DOHH2 (cell line): Measurements from ENCODE around the gene SET.
A peak's percentile ranks its signal among the peaks of the same experiment; 100 is the strongest.
"Not testable (repeated sequence)": the region's sequence is repeated elsewhere in the genome, so short reads cannot be mapped to it uniquely, and the experiment has no call there.

Experiments used
- H3F3A ChIP-seq: fragments of 200-600 bp; sonication (generic), shearing (Covaris generic); 2 replicates; pipeline ENCODE4 v1.6.0; 2016; ENCODE audit warnings: antibody characterized with exemption, mild to moderate bottlenecking; ENCODE audit not compliant: control insufficient read depth, insufficient read depth
- H3K27ac ChIP-seq: fragments of 200-600 bp; sonication (generic); 2 replicates; pipeline ENCODE4 v1.5.1; 2014; ENCODE audit warnings: low read depth, mild to moderate bottlenecking, low read length, moderate library complexity
- H3K27me3 ChIP-seq: fragments of 200-600 bp; sonication (generic); 2 replicates; pipeline ENCODE4 v1.6.1; 2014; ENCODE audit warnings: mild to moderate bottlenecking, low read length, mixed read lengths; ENCODE audit not compliant: control insufficient read depth
- H3K36me3 ChIP-seq: fragments of 200-600 bp; sonication (generic); 2 replicates; pipeline ENCODE4 v1.6.1; 2014; ENCODE audit warnings: mild to moderate bottlenecking, low read length, moderate library complexity, mixed read lengths; ENCODE audit not compliant: control insufficient read depth
- H3K4me1 ChIP-seq: fragments of 200-600 bp; sonication (generic); 2 replicates; pipeline ENCODE4 v1.6.1; 2014; ENCODE audit warnings: mild to moderate bottlenecking, low read length, mixed read lengths; ENCODE audit not compliant: control insufficient read depth
- H3K4me2 ChIP-seq: fragments of 200-600 bp; sonication (generic); 2 replicates; pipeline ENCODE4 v1.6.0; 2014; ENCODE audit warnings: mild to moderate bottlenecking, low read length, moderate library complexity
- H3K4me3 ChIP-seq: fragments of 200-600 bp; sonication (generic); 2 replicates; pipeline ENCODE4 v1.5.1; 2014; ENCODE audit warnings: mild to moderate bottlenecking, low read length, mixed read lengths
- H3K79me2 ChIP-seq: fragments of 200-600 bp; sonication (generic); 2 replicates; pipeline ENCODE4 v1.6.1; 2014; ENCODE audit warnings: mild to moderate bottlenecking, low read length, mixed read lengths; ENCODE audit not compliant: control insufficient read depth
- H3K9me2 ChIP-seq: fragments of 200-600 bp; sonication (generic); replicated peaks from 2 replicates; pipeline ENCODE4 v1.6.1; 2014; ENCODE audit warnings: mild to moderate bottlenecking, low read length, mixed read lengths; ENCODE audit not compliant: control insufficient read depth
- H3K9me3 ChIP-seq: fragments of 200-600 bp; sonication (generic); 2 replicates; pipeline ENCODE4 v1.6.1; 2014; ENCODE audit warnings: antibody characterized with exemption, low read length, mixed read lengths; ENCODE audit not compliant: control insufficient read depth, insufficient read depth
- H4K20me1 ChIP-seq: fragments of 200-600 bp; sonication (generic); 2 replicates; pipeline ENCODE4 v1.6.0; 2014; ENCODE audit warnings: low read depth, mild to moderate bottlenecking, antibody characterized with exemption, low read length, moderate library complexity; ENCODE audit not compliant: control insufficient read depth, insufficient read depth
- CTCF ChIP-seq: fragments of 200-600 bp; sonication (generic); IDR thresholded peaks from one replicate; pipeline ENCODE4 v1.5.1; 2014; ENCODE audit warnings: antibody characterized with exemption, mild to moderate bottlenecking, low read depth, low read length; ENCODE audit not compliant: poor library complexity, severe bottlenecking
- EZH2phosphoT487 ChIP-seq: fragments of 200-600 bp; sonication (generic); IDR thresholded peaks from 2 replicates; pipeline ENCODE4 v1.6.1; 2017; ENCODE audit warnings: borderline replicate concordance, mild to moderate bottlenecking, antibody characterized with exemption, low read length, moderate library complexity, mixed read lengths

The SET gene

GRCh38 chr9:128690684-128691034 is 1.6 kb downstream of the SET start:
- no peak for TF ChIP-seq CTCF
- no peak for TF ChIP-seq EZH2phosphoT487
- peaks cover 69% of the 10 kb centered on the region for H3K79me2 ChIP-seq
- peaks cover 40% of the 10 kb centered on the region for H3K4me1 ChIP-seq
- H3K4me2 ChIP-seq = peak overlapping the region; percentile 97
- no peaks in the 10 kb centered on the region for H3K27me3 ChIP-seq
- H3K27ac ChIP-seq = peak overlapping the region; percentile 69
- H3K36me3 ChIP-seq = peaks cover 74% of the 10 kb centered on the region
- peak overlapping the region; percentile 99 for H3K4me3 ChIP-seq
- peaks cover 32% of the 10 kb centered on the region for H4K20me1 ChIP-seq
- H3F3A ChIP-seq = peaks cover 54% of the 10 kb centered on the region
- H3K9me3 ChIP-seq = no peaks in the 10 kb centered on the region
- H3K9me2 ChIP-seq = no peaks in the 10 kb centered on the region

GRCh38 chr9:128693738-128694137 is 4.7 kb downstream of the SET start:
- H3F3A ChIP-seq = peaks cover 70% of the 10 kb centered on the region
- peaks cover 26% of the 10 kb centered on the region for H4K20me1 ChIP-seq
- H3K27me3 ChIP-seq, H3K9me2 ChIP-seq, H3K27ac ChIP-seq, H3K9me3 ChIP-seq, H3K4me2 ChIP-seq, H3K4me3 ChIP-seq: not testable (repeated sequence)
- peaks cover 38% of the 10 kb centered on the region for H3K79me2 ChIP-seq
- peaks cover 13% of the 10 kb centered on the region for H3K4me1 ChIP-seq
- H3K36me3 ChIP-seq = peaks cover 66% of the 10 kb centered on the region

DNA sequence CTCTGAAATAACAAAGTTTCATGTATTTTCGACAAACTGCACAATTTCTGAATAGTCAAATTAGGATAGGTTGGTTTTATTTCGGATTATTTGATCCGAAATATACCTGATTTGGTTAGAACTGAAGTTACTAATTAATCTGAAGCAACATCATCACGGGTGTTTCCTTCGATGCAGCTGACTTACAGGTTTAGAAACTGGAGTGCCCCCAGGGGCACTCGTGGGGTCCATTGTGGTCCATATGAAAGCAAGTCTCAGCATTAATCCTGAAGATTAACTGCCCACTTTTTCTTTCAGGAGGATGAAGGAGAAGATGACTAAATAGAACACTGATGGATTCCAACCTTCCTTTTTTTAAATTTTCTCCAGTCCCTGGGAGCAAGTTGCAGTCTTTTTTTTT is 5.3 kb downstream of the SET start:
- no peak overlapping the region for H3K27ac ChIP-seq
- no peak overlapping the region for H3K4me2 ChIP-seq
- TF ChIP-seq CTCF = no peak
- no peak for TF ChIP-seq EZH2phosphoT487

DNA sequence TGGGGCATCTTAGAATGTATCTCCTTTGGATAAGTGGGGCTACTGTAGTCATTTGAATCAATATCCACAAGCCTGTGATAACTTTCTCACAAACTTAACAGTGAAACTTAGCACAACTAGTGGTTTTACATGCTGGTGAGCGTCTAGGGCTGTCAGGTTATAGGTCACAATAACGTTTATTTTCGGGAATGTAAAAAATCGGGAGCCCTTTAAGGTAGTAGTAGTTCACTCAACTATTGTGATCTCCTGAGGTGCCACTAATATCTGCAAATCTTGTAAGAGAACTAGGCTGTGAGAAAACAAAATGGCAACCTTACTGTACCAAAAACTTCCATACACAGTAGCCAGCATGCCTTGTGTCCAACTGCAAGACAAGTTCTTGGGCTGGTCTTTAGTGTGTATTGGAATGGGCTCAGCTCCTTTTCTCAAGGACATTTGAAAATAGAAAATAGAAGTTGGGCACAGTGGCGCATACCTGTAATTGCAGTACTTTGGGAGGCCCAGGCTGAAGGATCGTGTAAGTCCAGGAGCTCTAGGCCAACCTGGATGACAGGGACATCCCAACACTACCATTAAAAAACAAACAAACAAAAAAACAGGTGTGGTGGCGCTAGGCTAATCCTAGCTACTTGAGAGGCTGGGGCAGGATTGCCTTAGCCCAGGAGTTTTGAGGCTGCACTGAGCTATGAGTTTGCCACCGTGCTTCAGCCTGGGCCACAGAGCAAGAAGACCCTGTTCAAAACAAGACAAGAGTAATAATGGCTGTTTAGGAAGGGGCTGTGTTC is 8.1 kb downstream of the SET start:
- no peaks in the 10 kb centered on the region for H3K9me2 ChIP-seq
- peaks cover 44% of the 10 kb centered on the region for H3K36me3 ChIP-seq
- no peaks in the 10 kb centered on the region for H3K27me3 ChIP-seq
- no peak for TF ChIP-seq EZH2phosphoT487
- no peak for TF ChIP-seq CTCF
- no peaks in the 10 kb centered on the region for H3K9me3 ChIP-seq
- H3K4me2 ChIP-seq = no peak overlapping the region
- H3K27ac ChIP-seq = no peak overlapping the region
- peaks cover 7% of the 10 kb centered on the region; the same call in 1 of the 2 replicates for H4K20me1 ChIP-seq
- H3K4me3 ChIP-seq = no peak overlapping the region
- peaks cover 63% of the 10 kb centered on the region for H3F3A ChIP-seq
- peaks cover 11% of the 10 kb centered on the region for H3K79me2 ChIP-seq
- H3K4me1 ChIP-seq = peaks cover 6% of the 10 kb centered on the region; the same call in 1 of the 2 replicates

More for the DNA sequence above, 5.3 kb downstream of the SET start:
- Histone ChIP-seq H4K20me1 (peaks cover 26% of the 10 kb centered on the region), H3K79me2 (peaks cover 35% of the 10 kb centered on the region), H3K9me2 (no peaks in the 10 kb centered on the region), H3K4me3 (no peak overlapping the region), H3K4me1 (peaks cover 13% of the 10 kb centered on the region), H3K27me3 (no peaks in the 10 kb centered on the region), H3K9me3 (no peaks in the 10 kb centered on the region), H3F3A (peaks cover 74% of the 10 kb centered on the region), H3K36me3 (peaks cover 66% of the 10 kb centered on the region)

DNA sequence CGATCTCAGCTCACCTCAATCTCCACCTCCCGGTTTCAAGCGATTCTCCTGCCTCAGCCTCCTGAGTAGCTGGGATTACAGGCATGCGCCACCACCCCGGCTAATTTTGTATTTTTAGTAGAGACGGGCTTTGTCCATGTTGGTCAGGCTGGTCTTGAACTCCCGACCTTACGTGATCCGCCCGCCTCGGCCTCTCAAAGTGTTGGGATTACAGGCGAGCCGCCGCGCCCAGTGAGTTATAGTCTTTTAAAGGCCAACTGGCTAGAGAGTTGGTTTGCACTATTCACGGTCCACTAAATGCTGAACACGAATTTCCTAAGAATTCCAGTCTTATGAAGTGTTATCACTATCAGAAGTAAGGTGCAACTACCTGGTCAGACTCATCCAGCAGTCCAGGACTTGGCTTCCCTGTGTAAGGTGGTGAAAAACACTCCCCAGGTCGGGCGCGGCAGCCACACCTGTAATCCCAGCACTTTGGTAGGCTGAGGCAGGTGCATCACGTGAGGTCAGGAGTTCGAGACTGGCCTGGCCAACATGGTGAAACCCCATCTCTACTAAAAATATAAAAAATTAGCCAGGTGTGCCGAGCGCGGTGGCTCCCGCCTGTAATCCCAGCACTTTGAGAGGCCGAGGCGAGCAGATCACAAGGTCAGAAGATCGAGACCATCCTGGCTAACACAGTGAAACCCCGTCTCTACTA is 10.2 kb downstream of the SET start:
- not testable (repeated sequence) for H4K20me1 ChIP-seq, H3K9me2 ChIP-seq, H3K27me3 ChIP-seq, H3K4me3 ChIP-seq, H3K9me3 ChIP-seq, H3K4me2 ChIP-seq, H3K27ac ChIP-seq, H3K79me2 ChIP-seq
- H3K4me1 ChIP-seq = peaks cover 13% of the 10 kb centered on the region
- peaks cover 23% of the 10 kb centered on the region for H3K36me3 ChIP-seq
- peaks cover 42% of the 10 kb centered on the region for H3F3A ChIP-seq
